Body of pancreas (tissue), 4 donors: ENCODE data around the gene PREX1. TPM values are rescaled to one million over a fixed set of nuclear protein-coding genes. Genes with fewer than 3 reads are reported as not detected.

Source experiments
- ATAC-seq: fragments of 150-250 bp; one replicate; pipeline ENCODE4 v1.9.1; 2016
- DNase-seq, 4 donors: peaks; one replicate each; pipeline ENCODE4 v3.0.0-alpha.2; 2019
- H3K27ac ChIP-seq, 4 donors: fragments of 200-600 bp; sonication (generic); 1 replicate in 3 of 4; 2 replicates in 1 of 4; pipeline versions ENCODE4 v1.5.1 to v1.6.1; 2016 to 2019; ENCODE audit warnings: mild to moderate bottlenecking in 1 of 4, mixed read lengths in 1 of 4, moderate library complexity in 1 of 4
- H3K27me3 ChIP-seq, 2 donors: fragments of 200-600 bp; sonication (generic); one replicate each; pipeline ENCODE4 v1.6.0; 2016; ENCODE audit warnings: mild to moderate bottlenecking in 1 of 2
- H3K36me3 ChIP-seq, 2 donors: fragments of 200-600 bp; sonication (generic); replicated peaks in 1 of 2; 2 replicates each; pipeline ENCODE4 v1.5.1; 2016; ENCODE audit warnings: low read depth in 2 of 2; ENCODE audit not compliant: insufficient read depth in 1 of 2
- H3K4me1 ChIP-seq: fragments of 200-600 bp; sonication (generic); one replicate; pipeline ENCODE4 v1.6.0; 2016
- H3K4me3 ChIP-seq, 2 donors: fragments of 200-600 bp; sonication (generic); 1 replicate in 1 of 2; 2 replicates in 1 of 2; pipeline ENCODE4 v1.5.1; 2016 to 2019
- H3K9me3 ChIP-seq, 3 donors: fragments of 200-600 bp; sonication (generic); 1 replicate in 2 of 3; 2 replicates in 1 of 3; pipeline ENCODE4 v1.5.1; 2016
- POLR2A ChIP-seq, 3 donors: fragments of 450-650 bp; IDR thresholded peaks; one replicate each; pipeline ENCODE4 v1.6.1; 2016; ENCODE audit warnings: antibody characterized with exemption in 3 of 3, mild to moderate bottlenecking in 2 of 3
- WGBS, 2 donors: methylation state at CpG; one replicate each; pipeline ENCODE4 v1.1.5; 2017; 5-methylcytosine and 5-hydroxymethylcytosine counted together
- intact Hi-C: fragments of 100-400 bp; cut with DNase I; formaldehyde crosslinking; loops from one replicate; pipeline ENCODE4 v1.15.1; 2023
- total RNA-seq, 2 donors: library from RNA; depleted of rRNA; stranded (reverse); fragments of >200 nt; gene quantifications; one replicate each; pipeline ENCODE4 v1.1.0, GENCODE V29; 2016
- TF ChIP-seq, protein P1 (sequence below), 7 experiments: fragments of 450-650 bp in 4 of 7; fragments of 200-600 bp in 3 of 7; sonication (generic) in 3 of 7; IDR thresholded peaks; one replicate each; pipeline ENCODE4 v1.5.1; 2016 to 2019; ENCODE audit warnings: antibody characterized with exemption in 7 of 7

Gene PREX1
- total RNA-seq, 2 donors from 2014 or later, result 9.1 to 14.5 TPM

DNA sequence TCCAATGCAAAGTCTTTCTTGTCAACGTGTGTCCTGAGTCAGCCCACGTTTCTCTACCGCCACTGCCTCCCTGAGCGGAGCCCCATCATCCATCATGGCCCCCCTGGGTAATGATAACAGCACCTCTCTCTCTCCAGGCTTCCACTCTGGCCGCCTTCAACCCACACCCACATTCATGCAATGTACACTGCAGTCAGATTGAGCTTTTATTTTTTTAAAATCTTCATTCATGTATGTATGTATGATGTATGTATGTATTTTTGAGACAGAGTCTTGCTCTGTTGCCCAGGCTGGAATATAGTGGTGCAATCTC lies 245.2 kb downstream of the PREX1 start:
- no peaks in the 10 kb centered on the region for H3K4me1 ChIP-seq
- no peak overlapping the region for H3K27ac ChIP-seq
- TF ChIP-seq, protein P1, sequence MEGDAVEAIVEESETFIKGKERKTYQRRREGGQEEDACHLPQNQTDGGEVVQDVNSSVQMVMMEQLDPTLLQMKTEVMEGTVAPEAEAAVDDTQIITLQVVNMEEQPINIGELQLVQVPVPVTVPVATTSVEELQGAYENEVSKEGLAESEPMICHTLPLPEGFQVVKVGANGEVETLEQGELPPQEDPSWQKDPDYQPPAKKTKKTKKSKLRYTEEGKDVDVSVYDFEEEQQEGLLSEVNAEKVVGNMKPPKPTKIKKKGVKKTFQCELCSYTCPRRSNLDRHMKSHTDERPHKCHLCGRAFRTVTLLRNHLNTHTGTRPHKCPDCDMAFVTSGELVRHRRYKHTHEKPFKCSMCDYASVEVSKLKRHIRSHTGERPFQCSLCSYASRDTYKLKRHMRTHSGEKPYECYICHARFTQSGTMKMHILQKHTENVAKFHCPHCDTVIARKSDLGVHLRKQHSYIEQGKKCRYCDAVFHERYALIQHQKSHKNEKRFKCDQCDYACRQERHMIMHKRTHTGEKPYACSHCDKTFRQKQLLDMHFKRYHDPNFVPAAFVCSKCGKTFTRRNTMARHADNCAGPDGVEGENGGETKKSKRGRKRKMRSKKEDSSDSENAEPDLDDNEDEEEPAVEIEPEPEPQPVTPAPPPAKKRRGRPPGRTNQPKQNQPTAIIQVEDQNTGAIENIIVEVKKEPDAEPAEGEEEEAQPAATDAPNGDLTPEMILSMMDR (IDR thresholded peaks at IDR 0.05), result no peak
- no peak for TF ChIP-seq POLR2A (IDR thresholded peaks at IDR 0.05)
- no peaks in the 10 kb centered on the region for H3K36me3 ChIP-seq
- DNase-seq, result no peak
- H3K4me3 ChIP-seq, result no peak overlapping the region
- intact Hi-C loops, result no loop called here
- H3K9me3 ChIP-seq, result no peaks in the 10 kb centered on the region
- H3K27me3 ChIP-seq, result peaks cover 0 to 17% of the 10 kb centered on the region in 2 donors
- ATAC-seq, result no peak
- WGBS, 2 donors, result 32 to 39% methylated on average over 5 of the region's 5 CpGs

DNA sequence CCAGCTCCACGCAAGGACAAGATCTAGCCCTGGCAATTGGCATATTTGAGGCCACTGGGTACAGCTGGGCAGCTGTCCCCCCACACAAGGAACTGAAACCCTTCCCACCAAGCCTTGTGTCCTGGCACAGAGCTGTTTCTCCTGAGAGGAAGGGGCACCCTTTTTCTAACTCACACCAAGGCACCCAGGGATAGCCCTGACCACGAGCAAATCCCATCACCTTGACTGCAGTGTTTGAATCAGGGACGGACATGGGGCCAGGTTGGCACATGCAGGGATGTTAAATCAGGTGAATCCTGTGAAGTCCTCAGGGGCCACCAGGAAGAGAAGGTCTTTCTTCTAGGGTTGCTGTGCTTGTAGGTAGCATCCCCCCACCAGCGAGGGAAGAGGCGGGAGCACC lies 246.6 kb downstream of the PREX1 start:
- no peak for ATAC-seq
- TF ChIP-seq POLR2A (IDR thresholded peaks at IDR 0.05), result no peak
- TF ChIP-seq, protein P1 (IDR thresholded peaks at IDR 0.05), result no peak
- intact Hi-C loops, result no loop called here
- Histone ChIP-seq H3K4me1 (no peaks in the 10 kb centered on the region), H3K27me3 (peaks cover 0 to 11% of the 10 kb centered on the region in 2 donors), H3K9me3 (no peaks in the 10 kb centered on the region), H3K36me3 (no peaks in the 10 kb centered on the region), H3K27ac (no peak overlapping the region), H3K4me3 (no peak overlapping the region)
- DNase-seq, result no peak
- WGBS, 2 donors, result 79 to 80% methylated on average over 2 to 5 of the region's 5 CpGs

DNA sequence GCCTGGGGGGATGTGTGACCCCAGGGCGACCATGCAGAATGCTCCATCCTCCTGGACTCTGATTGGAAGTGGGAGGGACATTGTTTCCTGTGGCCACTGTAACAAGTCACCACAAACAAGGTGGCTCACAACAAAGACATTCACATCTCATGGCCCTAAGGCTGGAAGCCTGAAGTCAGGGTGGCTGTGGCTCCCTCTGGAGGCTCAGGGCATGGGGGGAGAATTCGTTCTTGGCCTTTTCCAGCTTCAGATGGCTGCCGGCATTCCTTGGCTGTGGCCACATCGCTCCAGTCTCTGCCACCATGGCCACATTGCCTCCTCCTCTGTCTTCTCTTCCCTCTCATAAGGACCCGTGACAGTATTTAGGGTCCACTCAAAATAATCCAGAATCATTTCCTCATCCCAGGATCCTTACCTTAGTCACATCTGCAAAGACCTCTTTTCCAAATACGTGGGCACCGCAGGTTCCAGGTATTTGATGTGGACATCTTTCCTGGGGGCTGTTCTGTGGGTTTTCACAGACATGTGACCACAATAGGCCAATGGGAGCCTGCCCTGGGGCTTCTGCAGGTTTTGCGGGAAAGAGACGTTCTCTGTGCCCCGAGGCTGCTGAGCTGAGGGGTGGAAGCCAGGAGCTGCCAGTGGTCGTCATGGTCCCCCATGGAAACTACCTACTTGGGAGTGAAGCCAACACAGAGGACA lies 249.3 kb downstream of the PREX1 start:
- no peak for TF ChIP-seq POLR2A (IDR thresholded peaks at IDR 0.05)
- TF ChIP-seq, protein P1 (IDR thresholded peaks at IDR 0.05), result no peak
- H3K27me3 ChIP-seq, result peaks cover 0 to 3% of the 10 kb centered on the region in 2 donors
- H3K4me1 ChIP-seq, result no peaks in the 10 kb centered on the region
- ATAC-seq, result no peak
- H3K27ac ChIP-seq, result no peak overlapping the region
- DNase-seq, result no peak
- no peaks in the 10 kb centered on the region for H3K36me3 ChIP-seq
- intact Hi-C loops, result no loop called here
- WGBS, 2 donors, result 76 to 78% methylated on average over 10 to 11 of the region's 11 CpGs
- H3K4me3 ChIP-seq, result no peak overlapping the region
- H3K9me3 ChIP-seq, result no peaks in the 10 kb centered on the region

DNA sequence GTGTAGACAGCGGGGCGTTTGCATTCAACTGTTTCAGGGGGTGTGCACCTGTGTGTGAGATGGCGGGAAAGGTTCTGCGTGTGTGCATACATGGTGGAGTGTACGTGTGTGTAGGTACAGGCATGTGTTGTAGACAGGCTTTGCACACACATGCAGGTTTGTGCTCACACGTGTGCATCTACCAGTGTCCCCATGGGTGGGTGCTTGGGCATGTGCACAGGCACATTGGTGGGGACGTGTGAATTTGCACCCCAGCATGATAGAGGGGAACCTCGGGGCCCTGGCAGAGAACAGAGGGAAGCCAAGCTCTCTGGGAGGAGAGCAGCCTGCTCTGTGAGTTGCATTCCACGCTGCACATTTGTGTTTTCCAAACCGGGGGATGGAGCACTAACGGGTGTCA lies 250.2 kb downstream of the PREX1 start:
- intact Hi-C loops, result no loop called here
- H3K36me3 ChIP-seq, result no peaks in the 10 kb centered on the region
- TF ChIP-seq, protein P1 (IDR thresholded peaks at IDR 0.05), result no peak
- no peak for TF ChIP-seq POLR2A (IDR thresholded peaks at IDR 0.05)
- no peak overlapping the region for H3K27ac ChIP-seq
- no peak overlapping the region for H3K4me3 ChIP-seq
- no peaks in the 10 kb centered on the region for H3K9me3 ChIP-seq
- whole genome bisulfite sequencing, 2 donors, result 45 to 59% methylated on average over 11 of the region's 11 CpGs
- H3K4me1 ChIP-seq, result no peaks in the 10 kb centered on the region
- peaks cover 0 to 3% of the 10 kb centered on the region in 2 donors for H3K27me3 ChIP-seq
- DNase-seq (no peak), ATAC-seq (no peak)

DNA sequence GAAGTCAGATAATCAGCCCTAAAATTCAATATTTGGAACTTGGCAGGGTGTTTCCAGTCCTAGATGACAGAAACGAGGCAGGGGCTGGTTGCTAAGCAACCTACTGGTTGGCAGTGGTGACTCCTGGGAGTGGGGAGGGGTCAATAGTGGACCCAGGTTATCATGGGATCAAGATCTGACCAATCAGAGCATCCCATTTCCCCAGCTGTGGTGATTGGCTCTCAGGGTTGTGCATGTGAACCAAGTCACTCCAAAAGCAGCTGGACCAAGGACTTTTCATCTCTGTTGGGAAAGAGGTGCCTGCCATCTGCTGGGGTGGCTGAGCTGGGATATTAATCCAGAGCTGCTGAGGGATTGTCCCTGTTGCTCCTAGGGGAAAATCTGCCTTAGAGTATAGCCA lies 253.4 kb downstream of the PREX1 start:
- ATAC-seq (no peak), DNase-seq (peak in 1 of 4 donors; percentile 16)
- Histone ChIP-seq H3K4me1 (no peaks in the 10 kb centered on the region), H3K27me3 (no peaks in the 10 kb centered on the region), H3K4me3 (no peak overlapping the region), H3K36me3 (no peaks in the 10 kb centered on the region), H3K9me3 (no peaks in the 10 kb centered on the region), H3K27ac (no peak overlapping the region)
- TF ChIP-seq, protein P1 (IDR thresholded peaks at IDR 0.05), result no peak
- TF ChIP-seq POLR2A (IDR thresholded peaks at IDR 0.05), result no peak
- WGBS, 2 donors, result 0% methylated on average over 1 of the region's 1 CpG
- intact Hi-C loops, result no loop called here
